CD4-positive, alpha-beta T cell (primary cell): ENCODE measurements around the gene NNT. TPM values are rescaled to one million over a fixed set of nuclear protein-coding genes. Genes with fewer than 3 reads are reported as not detected.

Experiments
- ATAC-seq: fragments of 200-7000 bp; cut with Tn5 transposase; one replicate; pipeline ENCODE4 v1.10.0; 2022; ENCODE audit warnings: mild to moderate bottlenecking; ENCODE audit not compliant: poor library complexity
- CTCF ChIA-PET: fragments of 350-600 bp; sonication (Branson Sonifier 250); formaldehyde crosslinking; loops from one replicate; lab custom pipeline; 2021; ENCODE audit warnings: antibody characterized with exemption, inconsistent platforms; lab: Charles Lee
- POLR2A ChIA-PET: fragments of 350-600 bp; sonication (Branson Sonifier 250); formaldehyde crosslinking; loops from one replicate; lab custom pipeline; 2021; ENCODE audit warnings: antibody characterized with exemption, inconsistent platforms; lab: Charles Lee
- DNase-seq, 14 experiments: peaks; one replicate each; pipeline ENCODE4 v3.0.0-alpha.2; 2013 to 2020; ENCODE audit warnings: mixed read lengths in 2 of 14
- H3K27ac ChIP-seq, 2 donors: one replicate each; pipeline versions ENCODE4 v1.5.1 to v1.7.0; 2013; ENCODE audit warnings: low read length in 2 of 2, low read depth in 1 of 2, mild to moderate bottlenecking in 1 of 2
- H3K27me3 ChIP-seq, 2 experiments: 1 replicate in 1 of 2; 2 replicates in 1 of 2; pipeline versions ENCODE4 v1.6.1 to v1.7.0; 2013; ENCODE audit warnings: low read length in 2 of 2, control low read depth in 1 of 2, mild to moderate bottlenecking in 1 of 2, moderate library complexity in 1 of 2; ENCODE audit not compliant: insufficient read depth in 2 of 2, control insufficient read depth in 1 of 2
- H3K36me3 ChIP-seq: one replicate; pipeline ENCODE4 v1.6.1; 2013; ENCODE audit warnings: low read length, control low read depth; ENCODE audit not compliant: insufficient read depth
- H3K4me1 ChIP-seq: one replicate; pipeline ENCODE4 v1.6.1; 2013; ENCODE audit warnings: low read length, control low read depth; ENCODE audit not compliant: insufficient read depth
- H3K4me3 ChIP-seq: one replicate; pipeline ENCODE4 v1.5.1; 2013; ENCODE audit warnings: mild to moderate bottlenecking, low read length, moderate library complexity
- H3K9me3 ChIP-seq, 2 experiments: 1 replicate in 1 of 2; 2 replicates in 1 of 2; pipeline versions ENCODE4 v1.6.1 to v1.7.0; 2013; ENCODE audit warnings: low read length in 2 of 2, mild to moderate bottlenecking in 2 of 2, control low read depth in 1 of 2, moderate library complexity in 1 of 2; ENCODE audit not compliant: control insufficient read depth in 1 of 2, insufficient read depth in 1 of 2
- H3K27ac Mint-ChIP-seq: one replicate; pipeline ENCODE4 v1.8.0; 2020; ENCODE audit warnings: mixed read lengths
- H3K27me3 Mint-ChIP-seq: one replicate; pipeline ENCODE4 v1.8.0; 2021; ENCODE audit warnings: mixed read lengths
- H3K36me3 Mint-ChIP-seq: one replicate; pipeline ENCODE4 v1.8.0; 2021; ENCODE audit warnings: low read depth, mixed read lengths
- H3K4me1 Mint-ChIP-seq: one replicate; pipeline ENCODE4 v1.8.0; 2021; ENCODE audit warnings: low read depth, mixed read lengths
- H3K4me3 Mint-ChIP-seq: one replicate; pipeline ENCODE4 v1.8.0; 2020; ENCODE audit warnings: mild to moderate bottlenecking, mixed read lengths
- H3K9me3 Mint-ChIP-seq: one replicate; pipeline ENCODE4 v1.8.0; 2020; ENCODE audit warnings: mixed read lengths
- CTCF ChIP-seq: fragments of 200-600 bp; IDR thresholded peaks from one replicate; pipeline ENCODE4 v1.8.0; 2022; ENCODE audit warnings: antibody characterized with exemption, mild to moderate bottlenecking
- intact Hi-C, 2 experiments: fragments of 100-400 bp; cut with DNase I in 1 of 2; cut with micrococcal nuclease in 1 of 2; formaldehyde crosslinking; loops; one replicate each; pipeline versions ENCODE4 v1.15.1 to v1.9.0; 2023 to 2025; cut with DNase I, micrococcal nuclease
- total RNA-seq, 174 experiments: library from RNA in 2 of 174; stranded (reverse) in 2 of 174; gene quantifications; one replicate each; pipeline ENCODE4 v1.2.3 and lab custom pipeline; 2021 to 2026

Gene NNT
- total RNA-seq, 2 experiments from 2014 or later: 22.3 to 23.5 TPM

DNA sequence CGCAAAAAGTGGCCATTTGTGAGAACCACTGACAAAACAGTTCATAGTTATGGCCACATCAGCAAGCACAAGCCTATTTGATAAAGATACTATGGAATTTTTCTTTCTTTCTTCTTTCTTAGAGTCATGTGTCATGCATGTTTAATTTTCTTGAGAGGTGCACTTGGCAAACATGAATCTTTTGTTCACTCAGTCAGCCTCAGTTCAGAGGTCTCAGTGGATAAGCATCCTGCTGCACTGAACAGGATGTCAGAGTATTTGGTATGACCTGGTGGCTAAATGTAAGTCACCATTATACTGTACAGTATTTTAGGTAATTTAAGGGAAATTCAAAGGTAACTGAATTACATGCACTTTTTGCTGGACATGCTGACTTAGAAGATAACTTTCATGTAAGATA lies 5.4 kb downstream of the NNT start:
- H3K4me1 Mint-ChIP-seq: peaks cover 56% of the 10 kb centered on the region
- no peak overlapping the region for H3K4me3 Mint-ChIP-seq
- H3K9me3 Mint-ChIP-seq: no peaks in the 10 kb centered on the region
- peaks cover 75% of the 10 kb centered on the region for H3K36me3 Mint-ChIP-seq
- no peak for ATAC-seq
- H3K4me1 ChIP-seq: peaks cover 17% of the 10 kb centered on the region
- POLR2A ChIA-PET: no interaction called here
- H3K27ac ChIP-seq: no peak overlapping the region
- no peak for DNase-seq
- H3K4me3 ChIP-seq: no peak overlapping the region
- H3K27me3 Mint-ChIP-seq: no peaks in the 10 kb centered on the region
- no peaks in the 10 kb centered on the region for H3K27me3 ChIP-seq
- no peak overlapping the region for H3K27ac Mint-ChIP-seq
- CTCF ChIA-PET: interaction anchor here (2.0 kb wide), 1 partner anchor 124 kb away, joined by 6 read pairs; the partner anchor contains the start of gene TMEM267
- H3K36me3 ChIP-seq: peaks cover 47% of the 10 kb centered on the region
- TF ChIP-seq CTCF: no peak
- H3K9me3 ChIP-seq: no peaks in the 10 kb centered on the region
- intact Hi-C loops: loop anchor here in 1 of 2 experiments (10.0 kb wide), 1 partner anchor 94 kb away; the partner anchor contains the start of gene C5orf34

GRCh38 chr5:43609752-43610151 lies 6.8 kb downstream of the NNT start:
- Histone ChIP-seq H3K27ac (no peak overlapping the region), H3K27me3 (no peaks in the 10 kb centered on the region), H3K4me1 (peaks cover 4% of the 10 kb centered on the region), H3K36me3 (peaks cover 58% of the 10 kb centered on the region), H3K9me3 (no peaks in the 10 kb centered on the region), H3K4me3 (no peak overlapping the region)
- Mint-ChIP-seq H3K4me1 (peaks cover 45% of the 10 kb centered on the region), H3K4me3 (no peak overlapping the region), H3K27me3 (no peaks in the 10 kb centered on the region), H3K9me3 (no peaks in the 10 kb centered on the region), H3K36me3 (peaks cover 81% of the 10 kb centered on the region), H3K27ac (no peak overlapping the region)
- TF ChIP-seq CTCF: no peak
- POLR2A ChIA-PET: interaction anchor here (0.6 to 1.2 kb wide), 2 partner anchors 11 to 124 kb away, joined by 3 read pairs; no protein-coding TSS in a partner anchor
- CTCF ChIA-PET: interaction anchor here (0.6 to 2.0 kb wide), 4 partner anchors 9 to 126 kb away, joined by 3 to 6 read pairs (median 4); partner anchors contain the start of gene TMEM267
- ATAC-seq: peak; percentile 77
- DNase-seq: peak in 4 of 14 experiments; percentile 4 to 37 (median 25)
- intact Hi-C loops: loop anchor here (1.0 to 10.0 kb wide), 3 partner anchors 53 to 297 kb away; partner anchors contain the start of genes C5orf34 (in 1 of the 2) and HMGCS1 (in 1 of the 2)

DNA sequence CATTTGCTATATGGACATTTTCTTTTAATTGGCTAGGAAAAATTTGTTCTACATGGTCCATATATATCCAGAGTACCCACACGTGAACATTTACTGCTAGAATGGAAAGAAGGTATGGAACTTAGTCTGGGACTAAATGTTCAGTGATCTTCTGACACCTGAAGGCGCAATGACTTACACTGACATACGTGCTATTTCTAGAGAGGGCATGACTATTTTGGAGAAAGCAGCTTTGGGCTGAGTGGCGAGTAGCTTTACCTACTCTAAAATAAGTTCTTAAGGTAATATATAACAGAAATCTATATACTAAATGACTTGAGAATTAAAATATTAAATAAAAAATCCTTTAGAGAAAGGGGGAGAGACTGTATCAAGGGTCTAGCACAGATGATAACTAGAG lies 10.4 kb downstream of the NNT start:
- Histone ChIP-seq H3K27ac (no peak overlapping the region), H3K9me3 (no peaks in the 10 kb centered on the region), H3K36me3 (peaks cover 77% of the 10 kb centered on the region), H3K4me3 (no peak overlapping the region), H3K4me1 (no peaks in the 10 kb centered on the region), H3K27me3 (no peaks in the 10 kb centered on the region)
- DNase-seq (no peak), ATAC-seq (no peak)
- ChIA-PET CTCF (no interaction called here), POLR2A (interaction anchor here (2.5 kb wide), 1 partner anchor 10 kb away, joined by 9 read pairs; the partner anchor contains the start of gene NNT)
- Mint-ChIP-seq H3K4me3 (no peak overlapping the region), H3K27me3 (no peaks in the 10 kb centered on the region), H3K36me3 (peaks cover 88% of the 10 kb centered on the region), H3K4me1 (peaks cover 20% of the 10 kb centered on the region), H3K27ac (no peak overlapping the region), H3K9me3 (no peaks in the 10 kb centered on the region)
- no peak for TF ChIP-seq CTCF
- intact Hi-C loops: loop anchor here in 1 of 2 experiments (5.0 kb wide), 1 partner anchor 301 kb away; the partner anchor contains the start of gene HMGCS1
